GM12875 (cell line): ENCODE measurements around the gene NAV1.
"Not testable (repeated sequence)": the region's sequence is repeated elsewhere in the genome, so short reads cannot be mapped to it uniquely, and the experiment has no call there.

Experiments
- H3K4me3 ChIP-seq: one replicate; pipeline ENCODE4 v1.5.1; 2011; ENCODE audit warnings: low read depth, low read length, control low read depth
- TF ChIP-seq, protein P1 (sequence below): IDR thresholded peaks from 2 replicates; pipeline ENCODE4 v1.5.1; 2011; ENCODE audit warnings: low read depth, mild to moderate bottlenecking, control low read depth, inconsistent platforms, low read length, moderate library complexity, borderline replicate concordance; ENCODE audit not compliant: insufficient read depth

NAV1 gene

DNA sequence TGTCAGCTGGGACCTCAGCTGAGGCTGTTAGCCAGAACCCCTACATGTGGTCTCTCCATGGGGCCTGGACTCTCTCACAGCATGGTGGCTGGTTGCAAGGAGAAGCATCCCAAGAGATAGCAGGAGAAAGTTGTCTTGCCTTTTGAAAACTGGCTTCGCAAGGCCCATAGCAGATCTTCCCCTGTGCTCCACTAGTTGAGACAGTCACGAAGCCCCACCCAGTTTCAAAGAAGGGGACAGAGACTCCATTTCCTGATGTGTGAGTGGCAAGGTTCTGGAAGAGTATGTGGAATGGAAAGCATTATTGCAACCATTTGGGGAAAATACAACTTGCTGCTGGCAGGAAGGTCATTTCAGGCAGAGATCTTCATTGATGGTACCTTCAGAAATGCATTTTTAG, 24.5 kb upstream of the NAV1 start:
- TF ChIP-seq, protein P1, sequence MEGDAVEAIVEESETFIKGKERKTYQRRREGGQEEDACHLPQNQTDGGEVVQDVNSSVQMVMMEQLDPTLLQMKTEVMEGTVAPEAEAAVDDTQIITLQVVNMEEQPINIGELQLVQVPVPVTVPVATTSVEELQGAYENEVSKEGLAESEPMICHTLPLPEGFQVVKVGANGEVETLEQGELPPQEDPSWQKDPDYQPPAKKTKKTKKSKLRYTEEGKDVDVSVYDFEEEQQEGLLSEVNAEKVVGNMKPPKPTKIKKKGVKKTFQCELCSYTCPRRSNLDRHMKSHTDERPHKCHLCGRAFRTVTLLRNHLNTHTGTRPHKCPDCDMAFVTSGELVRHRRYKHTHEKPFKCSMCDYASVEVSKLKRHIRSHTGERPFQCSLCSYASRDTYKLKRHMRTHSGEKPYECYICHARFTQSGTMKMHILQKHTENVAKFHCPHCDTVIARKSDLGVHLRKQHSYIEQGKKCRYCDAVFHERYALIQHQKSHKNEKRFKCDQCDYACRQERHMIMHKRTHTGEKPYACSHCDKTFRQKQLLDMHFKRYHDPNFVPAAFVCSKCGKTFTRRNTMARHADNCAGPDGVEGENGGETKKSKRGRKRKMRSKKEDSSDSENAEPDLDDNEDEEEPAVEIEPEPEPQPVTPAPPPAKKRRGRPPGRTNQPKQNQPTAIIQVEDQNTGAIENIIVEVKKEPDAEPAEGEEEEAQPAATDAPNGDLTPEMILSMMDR = no peak

DNA sequence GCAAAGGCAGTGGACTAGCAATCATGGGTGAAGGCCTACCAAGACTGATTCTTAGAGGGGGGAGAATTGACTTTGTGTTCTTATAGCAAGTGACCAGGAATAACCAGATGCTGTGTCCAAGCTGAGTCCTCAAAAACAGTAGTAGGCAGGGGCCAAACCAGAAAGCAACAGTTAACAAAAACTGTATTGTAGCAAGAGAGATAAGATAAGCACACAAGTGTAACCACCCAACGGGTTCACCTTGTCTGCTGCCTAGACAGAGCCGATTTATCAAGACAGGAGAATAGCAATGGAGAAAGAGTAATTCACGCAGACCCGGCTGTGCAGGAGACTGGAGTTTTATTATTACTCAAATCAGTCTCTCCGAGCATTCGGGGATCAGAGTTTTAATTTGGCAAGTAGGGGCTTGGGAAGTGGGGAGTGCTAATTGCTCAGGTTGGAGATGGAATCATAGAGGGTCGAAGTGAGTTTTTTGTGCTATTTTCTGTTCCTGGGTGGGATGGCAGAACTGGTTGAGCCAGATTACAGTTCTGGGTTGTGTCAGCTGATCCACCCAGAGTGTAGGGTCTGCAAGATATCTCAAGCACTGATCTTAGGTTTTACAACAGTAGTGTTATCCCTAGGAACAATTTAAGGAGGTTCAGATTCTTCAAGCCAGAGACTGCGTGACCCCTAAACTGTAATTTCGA, 23.7 kb upstream of the NAV1 start:
- TF ChIP-seq, protein P1 = no peak
- H3K4me3 ChIP-seq = no peak overlapping the region

More for the DNA sequence above, 24.5 kb upstream of the NAV1 start:
- H3K4me3 ChIP-seq = no peak overlapping the region

DNA sequence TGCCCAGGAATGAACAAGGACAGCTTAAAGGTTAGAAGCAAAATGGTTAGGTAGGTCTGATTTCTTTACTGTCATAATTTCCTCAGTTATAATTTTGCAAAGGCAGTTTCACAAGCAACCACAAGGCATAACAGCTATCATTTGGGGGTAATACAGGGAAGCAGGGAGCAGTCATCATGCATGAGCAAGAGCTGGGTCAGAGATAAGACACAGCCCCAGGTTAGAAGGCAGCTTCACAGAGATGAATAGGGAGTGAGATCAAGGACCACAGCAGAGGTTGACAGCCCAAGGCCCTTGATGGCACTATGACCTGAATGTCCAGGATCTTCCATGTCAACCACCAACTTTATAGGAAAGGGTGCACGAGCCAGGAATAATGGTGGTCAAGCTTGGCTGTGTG, 23.0 kb upstream of the NAV1 start:
- TF ChIP-seq, protein P1 = no peak
- no peak overlapping the region for H3K4me3 ChIP-seq

DNA sequence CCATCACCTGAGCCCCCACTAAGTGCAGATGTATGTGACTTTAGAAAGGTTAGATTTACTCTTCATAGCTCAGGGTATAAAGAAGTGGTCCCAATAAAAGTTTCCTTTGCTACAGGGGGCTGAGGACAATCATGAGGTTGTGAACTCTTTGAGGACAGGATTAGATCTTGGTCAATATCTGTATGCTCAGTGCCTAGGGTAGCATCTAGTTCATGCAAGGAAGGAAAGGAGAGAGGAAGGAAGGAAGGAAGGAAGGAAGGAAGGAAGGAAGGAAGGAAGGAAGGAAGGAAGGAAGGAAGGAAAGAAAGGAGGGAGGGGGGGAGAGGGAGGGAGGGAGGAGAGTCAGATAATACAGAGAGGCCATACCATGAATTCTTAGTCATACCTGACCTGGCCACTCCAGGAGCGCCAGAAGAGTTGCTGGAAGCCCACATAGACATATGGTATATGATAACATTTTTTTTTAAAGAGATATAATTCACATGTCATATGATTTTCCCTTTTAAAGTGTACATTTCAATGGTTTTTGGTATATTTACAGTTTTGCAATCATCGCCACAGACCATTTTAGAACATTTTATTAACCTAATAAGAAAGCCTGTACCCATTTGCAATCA, 22.3 kb upstream of the NAV1 start:
- TF ChIP-seq, protein P1 = no peak

DNA sequence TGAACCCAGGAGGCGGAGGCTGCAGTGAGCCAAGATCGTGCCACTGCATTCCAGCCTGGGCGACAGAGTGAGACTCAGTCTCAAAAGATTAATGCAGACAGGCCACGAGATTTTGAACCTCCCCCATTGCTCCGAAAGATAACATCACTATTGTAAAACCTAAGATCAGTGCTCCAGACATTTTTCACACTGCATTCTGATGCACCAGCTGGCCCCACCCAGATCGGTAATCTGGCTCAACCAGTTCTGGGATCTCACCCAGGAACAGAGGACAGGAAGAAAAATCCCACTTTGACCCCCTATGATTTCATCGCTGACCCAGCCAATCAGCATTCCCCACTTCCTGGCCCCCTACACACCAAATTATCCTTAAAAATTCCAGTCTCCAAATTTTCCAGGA, 21.3 kb upstream of the NAV1 start:
- H3K4me3 ChIP-seq = no peak overlapping the region
- TF ChIP-seq, protein P1 = no peak

More for the DNA sequence above, 22.3 kb upstream of the NAV1 start:
- H3K4me3 ChIP-seq = no peak overlapping the region

DNA sequence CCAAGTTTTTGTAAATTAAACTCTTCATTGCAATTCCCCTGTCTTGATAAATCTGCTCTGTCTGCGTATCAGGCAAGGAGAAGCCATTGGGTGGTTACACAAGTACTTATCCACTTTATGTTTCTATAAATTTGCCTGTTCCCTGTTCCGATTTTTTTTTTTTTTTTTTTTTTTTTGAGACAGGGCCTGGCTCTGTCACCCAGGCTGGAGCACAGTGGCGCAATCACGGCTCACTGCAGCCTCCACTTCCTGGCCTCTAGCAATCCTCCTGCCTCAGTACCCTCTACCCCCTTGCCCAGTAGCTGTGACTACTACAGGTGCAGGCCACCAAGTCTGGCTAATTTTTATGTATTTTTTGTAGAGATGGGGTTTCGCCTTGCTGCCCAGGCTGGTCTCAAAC, 20.9 kb upstream of the NAV1 start:
- TF ChIP-seq, protein P1 = no peak
- no peak overlapping the region for H3K4me3 ChIP-seq

DNA sequence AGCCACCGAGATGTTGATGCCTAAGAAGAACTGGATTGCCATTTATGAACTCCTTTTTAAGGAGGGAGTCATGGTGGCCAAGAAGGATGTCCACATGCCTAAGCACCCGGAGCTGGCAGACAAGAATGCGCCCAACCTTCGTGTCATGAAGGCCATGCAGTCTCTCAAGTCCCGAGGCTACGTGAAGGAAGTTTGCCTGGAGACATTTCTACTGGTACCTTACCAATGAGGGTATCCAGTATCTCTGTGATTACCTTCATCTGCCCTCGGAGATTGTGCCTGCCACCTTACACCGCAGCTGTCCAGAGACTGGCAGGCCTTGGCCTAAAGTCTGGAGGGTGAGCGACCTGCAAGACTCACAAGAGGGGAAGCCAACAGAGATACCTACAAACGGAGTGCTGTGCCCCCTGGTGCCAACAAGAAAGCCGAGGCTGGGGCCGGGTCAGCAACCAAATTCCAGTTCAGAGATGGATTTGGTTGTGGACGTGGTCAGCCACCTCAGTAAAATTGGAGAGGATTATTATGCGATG, 18.8 kb upstream of the NAV1 start:
- H3K4me3 ChIP-seq = not testable (repeated sequence)
